K562 (cell line): ENCODE data around the gene B3GNT7. TPM values are rescaled to one million over a fixed set of nuclear protein-coding genes. Genes with fewer than 3 reads are reported as not detected.

Source experiments
- ATAC-seq: fragments of 200-7000 bp; cut with Tn5 transposase; 3 replicates; pipeline ENCODE4 v1.9.1; 2020; ENCODE audit warnings: moderate library complexity
- BruUV-seq: library from RNA; stranded (reverse); fragments of 400-500 nt; replicated peaks from 2 replicates; lab custom pipeline; 2021; lab: Mats Ljungman, UMichigan
- CTCF ChIA-PET: fragments of 300-600 bp; formaldehyde crosslinking; extraction: SDS; loops from one replicate; lab custom pipeline; 2021; ENCODE audit warnings: low intra/inter-chr PET ratio; lab: Yijun Ruan, JAX
- POLR2A ChIA-PET: fragments of 300-600, 350-650 bp; sonication (Branson Sonifier 250); formaldehyde crosslinking; extraction: SDS; loops from one replicate; lab custom pipeline; 2021; ENCODE audit warnings: antibody characterized with exemption, inconsistent platforms; lab: Yijun Ruan, JAX
- DNase-seq, 4 experiments: peaks; one replicate each; pipeline versions ENCODE4 v3.0.0 to v3.0.0-alpha.2; 2011 to 2018; ENCODE audit warnings: low spot score in 3 of 4, mixed read lengths in 3 of 4; ENCODE audit errors: extremely low read depth in 1 of 4
- FAIRE-seq: peaks from 2 replicates; lab custom pipeline; 2011; peaks lifted over from hg19 to GRCh38; lab: Jason Lieb, UNC
- H2AFZ ChIP-seq: 2 replicates; pipeline ENCODE4 v1.6.0; 2011; ENCODE audit warnings: low read depth, low read length, control low read depth, inconsistent platforms
- H3K27ac ChIP-seq: fragments of 200-600 bp; 3 replicates; pipeline ENCODE4 v1.8.0; 2011; ENCODE audit warnings: low read depth, mild to moderate bottlenecking, control low read depth, inconsistent platforms, low read length, moderate library complexity, mixed read lengths; ENCODE audit errors: extremely low read depth
- H3K27me3 ChIP-seq, 2 experiments: fragments of 300-600 bp in 1 of 2; 2 replicates in 1 of 2; 3 replicates in 1 of 2; pipeline versions ENCODE4 v1.6.0 to v1.8.0; 2011; ENCODE audit warnings: inconsistent platforms in 2 of 2, low read length in 2 of 2, mild to moderate bottlenecking in 1 of 2, mixed read lengths in 1 of 2, moderate library complexity in 1 of 2; ENCODE audit not compliant: control insufficient read depth in 2 of 2, insufficient read depth in 2 of 2
- H3K36me3 ChIP-seq: fragments of 300-600 bp; 3 replicates; pipeline ENCODE4 v1.8.0; 2011; ENCODE audit warnings: mild to moderate bottlenecking, low read length, inconsistent platforms; ENCODE audit not compliant: control insufficient read depth, insufficient read depth
- H3K4me1 ChIP-seq, 2 experiments: fragments of 200-600 bp in 1 of 2; replicated peaks in 1 of 2; 2 replicates in 1 of 2; 3 replicates in 1 of 2; pipeline versions ENCODE4 v1.5.1 to v1.8.0; 2011; ENCODE audit warnings: inconsistent platforms in 2 of 2, low read length in 2 of 2, mild to moderate bottlenecking in 1 of 2, mixed read lengths in 1 of 2, moderate library complexity in 1 of 2; ENCODE audit not compliant: control insufficient read depth in 2 of 2, insufficient read depth in 2 of 2
- H3K4me2 ChIP-seq: 2 replicates; pipeline ENCODE4 v1.6.1; 2011; ENCODE audit warnings: low read length, control low read depth, inconsistent platforms, mixed read lengths; ENCODE audit not compliant: insufficient read depth
- H3K4me3 ChIP-seq: fragments of 200-600 bp; sonication (generic), shearing (Covaris generic); 2 replicates; pipeline ENCODE4 v1.5.1; 2016; ENCODE audit warnings: control low read depth, inconsistent platforms
- H3K79me2 ChIP-seq: fragments of 200-600 bp; 3 replicates; pipeline ENCODE4 v1.8.0; 2011; ENCODE audit warnings: low read length, inconsistent platforms; ENCODE audit not compliant: control insufficient read depth, insufficient read depth
- H3K9ac ChIP-seq, 2 experiments: 2 replicates each; pipeline versions ENCODE4 v1.6.0 to v1.6.1; 2011; ENCODE audit warnings: low read depth in 2 of 2, low read length in 2 of 2, control low read depth in 1 of 2, inconsistent platforms in 1 of 2, mild to moderate bottlenecking in 1 of 2, mixed read lengths in 1 of 2; ENCODE audit not compliant: insufficient read depth in 1 of 2
- H3K9me1 ChIP-seq: one replicate; pipeline ENCODE4 v1.6.0; 2011; ENCODE audit warnings: inconsistent platforms, mild to moderate bottlenecking, low read length, moderate library complexity; ENCODE audit not compliant: control insufficient read depth, insufficient read depth
- H3K9me3 ChIP-seq: replicated peaks from 2 replicates; pipeline ENCODE4 v1.5.1; 2011; ENCODE audit warnings: low read depth, low read length, inconsistent platforms; ENCODE audit not compliant: control insufficient read depth, insufficient read depth
- H4K20me1 ChIP-seq: replicated peaks from 2 replicates; pipeline ENCODE4 v1.6.1; 2011; ENCODE audit warnings: low read length, inconsistent platforms, mixed read lengths; ENCODE audit not compliant: control insufficient read depth, insufficient read depth
- ELF1 ChIP-seq: fragments of 200-800 bp; sonication (Bioruptor generic); IDR thresholded peaks from 2 replicates; pipeline ENCODE4 v1.6.1; 2016; ENCODE audit warnings: missing genetic modification characterization, missing compliant biosample characterization
- SMARCE1 ChIP-seq: fragments of 450-650 bp; IDR thresholded peaks from 2 replicates; pipeline ENCODE4 v1.7.1; 2016; ENCODE audit warnings: mild to moderate bottlenecking
- TAF15 ChIP-seq: fragments of 200-400 bp; formaldehyde crosslinking; IDR thresholded peaks from 2 replicates; pipeline ENCODE4 v1.6.1; 2017; ENCODE audit warnings: mild to moderate bottlenecking, low read depth, low read length, moderate library complexity
- ZNF133 ChIP-seq: fragments of 250-450 bp; sonication (Bioruptor Pico); IDR thresholded peaks from 2 replicates; pipeline ENCODE4 v1.4.0; 2020; ENCODE audit warnings: mild to moderate bottlenecking
- ZNF41 ChIP-seq: fragments of 250-450 bp; sonication (Bioruptor Pico); conservative IDR thresholded peaks from 2 replicates; pipeline ENCODE4 v1.4.0; 2020; ENCODE audit warnings: mild to moderate bottlenecking
- WGBS: fragments of 100-300 bp; shearing (Covaris generic); methylation state at CpG from one replicate; pipeline ENCODE4 v1.1.6; 2016; ENCODE audit warnings: low coverage, mixed read lengths; ENCODE audit not compliant: insufficient coverage; ENCODE audit errors: missing lambda C conversion rate; 5-methylcytosine and 5-hydroxymethylcytosine counted together
- in situ Hi-C: fragments of 300-500 bp; cut with MboI; formaldehyde crosslinking; loops from 4 replicates; pipeline ENCODE4 v1.15.0; 2018; ENCODE audit warnings: inconsistent platforms, mixed read lengths
- intact Hi-C: fragments of 100-400 bp; cut with micrococcal nuclease; formaldehyde crosslinking; loops from 2 replicates; pipeline ENCODE4 v1.14.2; 2022
- polyA plus RNA-seq, 8 experiments: library from polyadenylated mRNA; depleted of rRNA in 4 of 8; stranded (reverse) in 5 of 8; unstranded in 3 of 8; fragments of >200 nt; fragmentation: Nextera tagmentation in 2 of 8; fragmentation: Illumina TruSeq in 1 of 8; extraction: Ambion mirVana in 2 of 8; extraction: Trizol in 1 of 8; gene quantifications; 2 replicates each; pipeline versions ENCODE4 v1.2.1 to v1.2.3, GENCODE V29; 2011 to 2014; ENCODE audit warnings: inconsistent platforms in 1 of 8, missing spikeins in 1 of 8
- total RNA-seq, 7 experiments: library from RNA; depleted of rRNA in 6 of 7; stranded (reverse); fragments of >200 nt in 6 of 7; fragmentation: Illumina TruSeq in 2 of 7; extraction: Trizol in 2 of 7; gene quantifications; 2 replicates each; pipeline versions ENCODE4 v1.2.1 to v1.2.3, GENCODE V29; 2011 to 2021; ENCODE audit warnings: low replicate concordance in 1 of 7
- TF ChIP-seq, protein P1 (sequence below): sonication (generic); IDR thresholded peaks from 2 replicates; pipeline ENCODE4 v1.6.1; 2016

Gene B3GNT7
- total and polyA plus RNA-seq, 9 of the 15 experiments (the other 6 are each of a cell fraction or from before 2014, with no cell fraction given) = 0.20 TPM; not detected in 8

DNA sequence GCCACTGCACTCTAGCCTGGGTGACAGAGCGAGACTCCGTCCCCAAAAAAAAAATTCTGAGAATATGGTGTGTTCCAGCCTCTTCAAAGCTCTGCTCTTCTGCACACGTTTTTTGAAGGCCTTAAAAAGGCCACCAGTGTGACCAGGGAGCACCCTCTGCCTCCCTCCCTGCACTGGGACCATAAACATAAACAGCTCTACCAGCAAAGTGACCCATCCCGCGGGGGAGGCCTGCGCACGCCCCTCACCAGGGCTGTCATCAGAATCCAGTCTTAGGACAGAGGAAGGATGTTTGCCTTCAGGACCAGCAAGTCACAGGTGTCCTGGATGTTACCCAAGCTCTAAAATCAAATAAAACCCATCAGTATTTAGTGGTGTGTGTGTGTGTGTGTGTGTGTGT lies 23.2 kb upstream of the B3GNT7 start:
- H3K79me2 ChIP-seq = no peaks in the 10 kb centered on the region
- H3K27ac ChIP-seq = no peak overlapping the region
- no peak overlapping the region for H3K4me3 ChIP-seq
- POLR2A ChIA-PET = interaction anchor here (0.6 to 1.4 kb wide), 3 partner anchors 9 to 342 kb away, joined by 3 to 4 read pairs (median 3); partner anchors contain the start of gene NCL
- H3K9ac ChIP-seq = no peak overlapping the region
- in situ Hi-C loops = no loop called here
- peaks cover 13 to 14% of the 10 kb centered on the region in 2 experiments; a peak in 4 of 5 replicates for H3K4me1 ChIP-seq
- DNase-seq (no peak), FAIRE-seq (no peak), ATAC-seq (no peak)
- H3K9me1 ChIP-seq = no peaks in the 10 kb centered on the region
- H4K20me1 ChIP-seq = no peaks in the 10 kb centered on the region
- CTCF ChIA-PET = no interaction called here
- H2AFZ ChIP-seq = no peak overlapping the region
- H3K27me3 ChIP-seq = peaks cover 0 to 11% of the 10 kb centered on the region in 2 experiments; a peak in 1 of 5 replicates
- no TSS peak for BruUV-seq
- WGBS = 11% methylated on average over 5 of the region's 7 CpGs
- intact Hi-C loops = no loop called here
- H3K9me3 ChIP-seq = no peaks in the 10 kb centered on the region
- TF ChIP-seq TAF15 = no peak
- TF ChIP-seq ZNF133 (CRISPR knock-in tag) = no peak
- no peak for TF ChIP-seq SMARCE1
- no peaks in the 10 kb centered on the region for H3K36me3 ChIP-seq
- H3K4me2 ChIP-seq = no peak overlapping the region

DNA sequence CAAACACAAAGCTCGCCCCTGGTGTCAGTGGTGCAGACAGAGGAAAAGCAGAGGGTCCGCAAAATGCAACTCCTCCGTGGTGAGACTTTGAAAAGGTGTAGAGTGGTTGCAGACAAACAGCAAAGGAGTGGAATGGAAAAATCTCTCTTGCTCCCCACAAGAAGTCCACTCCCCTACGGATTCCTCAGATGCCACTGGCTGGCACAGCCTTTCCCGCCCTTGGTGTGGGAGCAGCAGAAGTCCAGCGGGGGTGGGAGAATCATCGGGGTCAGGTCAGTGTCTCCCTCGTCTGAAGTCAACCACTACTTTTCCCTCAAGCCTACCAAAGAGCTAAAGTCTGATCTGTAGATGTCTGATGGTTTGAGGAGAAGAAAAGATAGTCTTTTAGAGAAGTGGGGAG lies 22.3 kb upstream of the B3GNT7 start:
- FAIRE-seq = no peak
- Histone ChIP-seq H3K4me3 (no peak overlapping the region), H2AFZ (no peak overlapping the region), H3K9ac (no peak overlapping the region), H3K4me1 (peaks cover 13 to 14% of the 10 kb centered on the region in 2 experiments; a peak in 4 of 5 replicates), H4K20me1 (no peaks in the 10 kb centered on the region), H3K4me2 (no peak overlapping the region), H3K27me3 (peaks cover 0 to 15% of the 10 kb centered on the region in 2 experiments; a peak in 2 of 5 replicates), H3K36me3 (no peaks in the 10 kb centered on the region), H3K27ac (no peak overlapping the region), H3K79me2 (no peaks in the 10 kb centered on the region), H3K9me1 (no peaks in the 10 kb centered on the region), H3K9me3 (no peaks in the 10 kb centered on the region)
- DNase-seq = no peak
- intact Hi-C loops (no loop called here), in situ Hi-C loops (no loop called here)
- ChIA-PET CTCF (interaction anchor here (0.6 kb wide), 1 partner anchor 658 kb away, joined by 9 read pairs; no protein-coding TSS in a partner anchor), POLR2A (interaction anchor here (1.4 kb wide), 1 partner anchor 91 kb away, joined by 4 read pairs; the partner anchor contains the start of gene NCL)
- no peak for ATAC-seq
- BruUV-seq = no TSS peak
- WGBS = 27% methylated on average over 8 of the region's 8 CpGs
- TF ChIP-seq ZNF41 (CRISPR knock-in tag) = no peak
- no peak for TF ChIP-seq ELF1 (tag)
- TF ChIP-seq, protein P1, sequence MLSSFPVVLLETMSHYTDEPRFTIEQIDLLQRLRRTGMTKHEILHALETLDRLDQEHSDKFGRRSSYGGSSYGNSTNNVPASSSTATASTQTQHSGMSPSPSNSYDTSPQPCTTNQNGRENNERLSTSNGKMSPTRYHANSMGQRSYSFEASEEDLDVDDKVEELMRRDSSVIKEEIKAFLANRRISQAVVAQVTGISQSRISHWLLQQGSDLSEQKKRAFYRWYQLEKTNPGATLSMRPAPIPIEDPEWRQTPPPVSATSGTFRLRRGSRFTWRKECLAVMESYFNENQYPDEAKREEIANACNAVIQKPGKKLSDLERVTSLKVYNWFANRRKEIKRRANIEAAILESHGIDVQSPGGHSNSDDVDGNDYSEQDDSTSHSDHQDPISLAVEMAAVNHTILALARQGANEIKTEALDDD = no peak
- TF ChIP-seq, all 486 proteins: peak for 0
